B cell (primary cell): ENCODE results near the gene SEMA4A. TPM values are rescaled to one million over a fixed set of nuclear protein-coding genes. Genes with fewer than 3 reads are reported as not detected.

Experiments
- ATAC-seq: fragments of 200-7000 bp; cut with Tn5 transposase; one replicate; pipeline ENCODE4 v1.10.0; 2021; ENCODE audit warnings: low read depth, mild to moderate bottlenecking, moderate number of reproducible peaks, moderate library complexity
- CTCF ChIA-PET: fragments of 350-600 bp; sonication (Branson Sonifier 250); formaldehyde crosslinking; loops from one replicate; lab custom pipeline; 2021; ENCODE audit warnings: antibody characterized with exemption, inconsistent platforms; lab: Charles Lee
- POLR2A ChIA-PET: fragments of 350-600 bp; sonication (Branson Sonifier 250); formaldehyde crosslinking; loops from one replicate; lab custom pipeline; 2021; ENCODE audit warnings: antibody characterized with exemption; lab: Charles Lee
- DNase-seq: peaks from one replicate; pipeline ENCODE4 v3.0.0; 2013
- H2AFZ ChIP-seq: 2 replicates; pipeline ENCODE4 v1.6.1; 2012; ENCODE audit warnings: mild to moderate bottlenecking, low read depth, low read length; ENCODE audit not compliant: insufficient read depth, poor library complexity, severe bottlenecking
- H3K27ac ChIP-seq, 2 donors: 1 replicate in 1 of 2; 2 replicates in 1 of 2; pipeline ENCODE4 v1.5.1; 2012 to 2013; ENCODE audit warnings: low read length in 2 of 2, mild to moderate bottlenecking in 2 of 2, moderate library complexity in 1 of 2
- H3K27me3 ChIP-seq, 4 experiments: fragments of 200-600 bp in 1 of 4; sonication (generic) in 1 of 4; replicated peaks in 1 of 4; 1 replicate in 2 of 4; 2 replicates in 2 of 4; pipeline versions ENCODE4 v1.6.1 to v1.7.0; 2013 to 2016; ENCODE audit warnings: low read length in 3 of 4, mild to moderate bottlenecking in 2 of 4, mixed read lengths in 1 of 4, moderate library complexity in 1 of 4; ENCODE audit not compliant: insufficient read depth in 4 of 4, control insufficient read depth in 3 of 4; ENCODE audit errors: control extremely low read depth in 1 of 4
- H3K36me3 ChIP-seq, 2 experiments: replicated peaks in 1 of 2; 1 replicate in 1 of 2; 2 replicates in 1 of 2; pipeline versions ENCODE4 v1.6.1 to v1.7.1; 2013; ENCODE audit warnings: low read length in 1 of 2; ENCODE audit not compliant: insufficient read depth in 2 of 2, control insufficient read depth in 1 of 2; ENCODE audit errors: control extremely low read depth in 1 of 2, extremely low read depth in 1 of 2
- H3K4me1 ChIP-seq, 2 donors: fragments of 200-600 bp in 1 of 2; sonication (generic) in 1 of 2; 1 replicate in 1 of 2; 2 replicates in 1 of 2; pipeline versions ENCODE4 v1.5.1 to v1.6.1; 2013 to 2017; ENCODE audit warnings: low read length in 2 of 2; ENCODE audit not compliant: control insufficient read depth in 2 of 2, insufficient read depth in 2 of 2
- H3K4me2 ChIP-seq: replicated peaks from 2 replicates; pipeline ENCODE3; 2012; ENCODE audit warnings: mild to moderate bottlenecking, low read depth, low read length; ENCODE audit not compliant: poor library complexity, severe bottlenecking
- H3K4me3 ChIP-seq, 5 experiments: fragments of 200-600 bp in 1 of 5; sonication (generic) in 1 of 5; 1 replicate in 3 of 5; 2 replicates in 2 of 5; pipeline versions ENCODE4 v1.5.1 to v1.7.0; 2011 to 2016; ENCODE audit warnings: low read length in 4 of 5, mild to moderate bottlenecking in 4 of 5, low read depth in 2 of 5, control low read depth in 1 of 5, moderate library complexity in 1 of 5; ENCODE audit not compliant: insufficient read depth in 1 of 5; ENCODE audit errors: control extremely low read depth in 1 of 5, extremely low read depth in 1 of 5
- H3K79me2 ChIP-seq: fragments of 200-600 bp; sonication (generic); one replicate; pipeline ENCODE4 v1.6.0; 2016; ENCODE audit warnings: low read length; ENCODE audit not compliant: control insufficient read depth, insufficient read depth
- H3K9ac ChIP-seq: fragments of 200-600 bp; sonication (generic); 2 replicates; pipeline ENCODE4 v1.6.1; 2017; ENCODE audit warnings: mild to moderate bottlenecking, low read length, moderate library complexity
- H3K9me3 ChIP-seq, 3 donors: one replicate each; pipeline versions ENCODE4 v1.6.1 to v1.7.1; 2013; ENCODE audit warnings: low read length in 2 of 3; ENCODE audit not compliant: control insufficient read depth in 2 of 3, insufficient read depth in 1 of 3; ENCODE audit errors: control extremely low read depth in 1 of 3
- H4K20me1 ChIP-seq: 2 replicates; pipeline ENCODE4 v1.6.0; 2012; ENCODE audit warnings: mild to moderate bottlenecking, low read length; ENCODE audit not compliant: insufficient read depth, control insufficient read depth, poor library complexity, severe bottlenecking
- H3K27ac Mint-ChIP-seq: one replicate; pipeline ENCODE4 v1.8.0; 2021; ENCODE audit warnings: mixed read lengths
- H3K27me3 Mint-ChIP-seq: one replicate; pipeline ENCODE4 v1.8.0; 2021; ENCODE audit warnings: mixed read lengths
- H3K4me1 Mint-ChIP-seq: one replicate; pipeline ENCODE4 v1.8.0; 2021; ENCODE audit warnings: mixed read lengths
- H3K4me3 Mint-ChIP-seq: one replicate; pipeline ENCODE4 v1.8.0; 2021; ENCODE audit warnings: mixed read lengths
- H3K9me3 Mint-ChIP-seq: one replicate; pipeline ENCODE4 v1.8.0; 2022; ENCODE audit warnings: mixed read lengths; ENCODE audit not compliant: insufficient read depth
- CTCF ChIP-seq: fragments of 200-600 bp; IDR thresholded peaks from one replicate; pipeline ENCODE4 v1.8.0; 2022; ENCODE audit warnings: antibody characterized with exemption, mild to moderate bottlenecking
- EZH2 ChIP-seq: IDR thresholded peaks from 2 replicates; pipeline ENCODE4 v1.6.1; 2012; ENCODE audit warnings: borderline replicate concordance, low read depth, mild to moderate bottlenecking, moderate library complexity, low read length; ENCODE audit not compliant: insufficient read depth, poor library complexity, severe bottlenecking
- WGBS: methylation state at CpG from one replicate; pipeline ENCODE4 v1.1.5; 2013; ENCODE audit warnings: missing lambda C conversion rate; ENCODE audit not compliant: insufficient coverage; 5-methylcytosine and 5-hydroxymethylcytosine counted together
- intact Hi-C: fragments of 100-400 bp; cut with micrococcal nuclease; formaldehyde crosslinking; loops from one replicate; pipeline ENCODE4 v1.10.0; 2022
- polyA plus RNA-seq: library from polyadenylated mRNA; depleted of rRNA; stranded (reverse); fragments of >200 nt; gene quantifications from 2 replicates; pipeline ENCODE4 v1.2.3, GENCODE V29; 2012
- total RNA-seq, 2 donors: library from RNA; stranded (reverse); fragments of 120-200 nt in 1 of 2; gene quantifications; 1 replicate in 1 of 2; 2 replicates in 1 of 2; pipeline versions ENCODE4 v1.2.3 to v1.2.4, GENCODE V29; 2013 to 2022

The SEMA4A gene
- total and polyA plus RNA-seq, 2 donors (not counting 1 experiment from before 2014, with no cell fraction given): 9.2 to 15.5 TPM

- no peak overlapping the region for H3K9ac ChIP-seq
- no peaks in the 10 kb centered on the region for H3K36me3 ChIP-seq
- no peaks in the 10 kb centered on the region for H3K9me3 ChIP-seq
- no peak overlapping the region for H3K27ac ChIP-seq
- no peak overlapping the region for H3K4me3 ChIP-seq
- TF ChIP-seq CTCF (no peak), EZH2 (no peak)
- ATAC-seq (no peak), DNase-seq (peak; percentile 38)
- 80% methylated on average over 5 of the region's 10 CpGs for WGBS
- H3K79me2 ChIP-seq: peaks cover 17% of the 10 kb centered on the region
- ChIA-PET POLR2A (interaction anchor here (0.6 to 1.4 kb wide), 2 partner anchors 62 to 77 kb away, joined by 3 to 8 read pairs; partner anchors contain the start of gene PMF1), CTCF (interaction anchor here (0.7 to 14.3 kb wide), 11 partner anchors 10 to 74 kb away, joined by 3 to 381 read pairs (median 3); no protein-coding TSS in a partner anchor)
- peak overlapping the region; percentile 76 for H3K27ac Mint-ChIP-seq
- intact Hi-C loops: no loop called here
- H3K4me2 ChIP-seq: peak overlapping the region; percentile 66
- peaks cover 88% of the 10 kb centered on the region for H3K4me1 Mint-ChIP-seq
- H3K27me3 ChIP-seq: peaks cover 0 to 14% (median 2%) of the 10 kb centered on the region in 4 experiments
- no peaks in the 10 kb centered on the region for H4K20me1 ChIP-seq
- peak overlapping the region; percentile 62 for H3K4me3 Mint-ChIP-seq
- H3K4me1 ChIP-seq: peaks cover 86 to 97% of the 10 kb centered on the region in 2 donors
- no peaks in the 10 kb centered on the region for H3K9me3 Mint-ChIP-seq
- peaks cover 4% of the 10 kb centered on the region for H3K27me3 Mint-ChIP-seq
- no peak overlapping the region for H2AFZ ChIP-seq
Measured at GRCh38 chr1:156150333-156151011, 2.9 kb upstream of the SEMA4A start.

GRCh38 chr1:156151093-156151688, 2.2 kb upstream of the SEMA4A start:
- Histone ChIP-seq H3K27me3 (peaks cover 0 to 18% (median 2%) of the 10 kb centered on the region in 4 experiments), H3K36me3 (no peaks in the 10 kb centered on the region), H3K4me1 (peaks cover 90 to 100% of the 10 kb centered on the region in 2 donors), H3K27ac (peak overlapping the region in 1 of 2 donors; percentile 11), H3K9ac (no peak overlapping the region), H3K9me3 (no peaks in the 10 kb centered on the region), H3K4me2 (peak overlapping the region; percentile 66), H3K79me2 (peaks cover 21% of the 10 kb centered on the region), H4K20me1 (no peaks in the 10 kb centered on the region), H2AFZ (no peak overlapping the region), H3K4me3 (no peak overlapping the region)
- TF ChIP-seq CTCF: no peak
- TF ChIP-seq EZH2: no peak
- 15% methylated on average over 3 of the region's 6 CpGs for WGBS
- Mint-ChIP-seq H3K27me3 (peaks cover 4% of the 10 kb centered on the region), H3K9me3 (no peaks in the 10 kb centered on the region), H3K4me3 (peak overlapping the region; percentile 59), H3K4me1 (peaks cover 91% of the 10 kb centered on the region), H3K27ac (peak overlapping the region; percentile 76)
- ChIA-PET CTCF (interaction anchor here (0.7 to 14.3 kb wide), 14 partner anchors 9 to 73 kb away, joined by 3 to 381 read pairs (median 3); partner anchors contain the start of gene SLC25A44), POLR2A (interaction anchor here (0.6 to 1.0 kb wide), 2 partner anchors 62 to 76 kb away, joined by 3 read pairs; partner anchors contain the start of gene PMF1)
- peak; percentile 63 for DNase-seq
- no peak for ATAC-seq
- intact Hi-C loops: no loop called here
